ENCODE measurements around the gene DLGAP1. TPM values are rescaled to one million over a fixed set of nuclear protein-coding genes. Genes with fewer than 3 reads are reported as not detected.

DLGAP1 gene
- total and polyA plus RNA-seq, 2 of the 13 experiments (the other 11 are each of a cell fraction or from before 2014, with no cell fraction given) = 0.01 TPM; not detected in 1

DNA sequence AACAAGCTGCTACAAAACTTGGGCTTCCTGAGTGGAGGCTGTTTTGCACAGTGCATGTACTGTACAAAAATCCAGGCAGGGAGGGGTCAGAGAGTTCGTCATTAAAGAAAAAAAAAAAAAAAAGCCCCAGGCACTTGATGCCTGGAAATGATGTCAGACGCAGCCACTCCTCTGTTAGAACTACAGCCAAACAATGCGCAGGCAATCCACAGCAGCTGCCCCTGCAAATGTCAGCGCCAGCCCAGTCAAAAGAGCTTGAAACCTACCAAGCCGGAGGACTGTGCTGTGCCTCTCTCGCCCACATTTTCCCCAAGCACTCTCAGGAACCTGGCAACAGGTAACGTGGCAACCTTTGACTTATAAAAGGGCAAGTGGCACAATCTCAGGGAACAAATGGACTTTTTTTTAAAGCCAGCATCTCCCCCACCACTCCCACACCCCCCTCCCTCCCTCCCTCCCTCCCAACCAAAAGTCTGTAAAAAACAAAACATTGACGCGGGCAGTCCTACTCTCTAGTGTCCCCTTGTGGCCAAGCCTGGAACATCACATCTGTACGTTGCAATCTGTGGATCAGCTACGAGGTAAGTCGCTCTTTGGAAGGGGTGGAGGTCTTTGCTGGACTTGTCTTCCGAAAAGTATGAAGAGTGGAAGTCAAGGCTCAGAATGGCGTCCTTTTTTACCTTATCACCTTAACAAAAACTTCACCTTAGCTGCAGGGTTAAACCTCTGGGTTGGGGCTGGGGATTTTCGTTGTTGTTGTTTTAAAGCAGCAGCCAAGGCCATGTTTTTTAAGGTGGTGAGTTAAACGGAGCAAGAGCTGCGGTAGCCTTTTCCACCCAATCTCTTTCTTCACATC lies 861.0 kb downstream of the DLGAP1 start (continued):
- TF ChIP-seq ZSCAN25 (CRISPR knock-in tag; IDR thresholded peaks at IDR 0.05) (no peak), ZMAT3 (CRISPR knock-in tag; conservative IDR thresholded peaks at IDR 0.05) (no peak), KLF11 (CRISPR knock-in tag; IDR thresholded peaks at IDR 0.05) (no peak; the same call in 1 of the 2 replicates), HMG20B (CRISPR knock-in tag; conservative IDR thresholded peaks at IDR 0.05) (no peak), ZNF484 (CRISPR knock-in tag; IDR thresholded peaks at IDR 0.05; ENCODE audit: borderline replicate concordance, low read depth) (no peak)
- TF ChIP-seq, protein P1, sequence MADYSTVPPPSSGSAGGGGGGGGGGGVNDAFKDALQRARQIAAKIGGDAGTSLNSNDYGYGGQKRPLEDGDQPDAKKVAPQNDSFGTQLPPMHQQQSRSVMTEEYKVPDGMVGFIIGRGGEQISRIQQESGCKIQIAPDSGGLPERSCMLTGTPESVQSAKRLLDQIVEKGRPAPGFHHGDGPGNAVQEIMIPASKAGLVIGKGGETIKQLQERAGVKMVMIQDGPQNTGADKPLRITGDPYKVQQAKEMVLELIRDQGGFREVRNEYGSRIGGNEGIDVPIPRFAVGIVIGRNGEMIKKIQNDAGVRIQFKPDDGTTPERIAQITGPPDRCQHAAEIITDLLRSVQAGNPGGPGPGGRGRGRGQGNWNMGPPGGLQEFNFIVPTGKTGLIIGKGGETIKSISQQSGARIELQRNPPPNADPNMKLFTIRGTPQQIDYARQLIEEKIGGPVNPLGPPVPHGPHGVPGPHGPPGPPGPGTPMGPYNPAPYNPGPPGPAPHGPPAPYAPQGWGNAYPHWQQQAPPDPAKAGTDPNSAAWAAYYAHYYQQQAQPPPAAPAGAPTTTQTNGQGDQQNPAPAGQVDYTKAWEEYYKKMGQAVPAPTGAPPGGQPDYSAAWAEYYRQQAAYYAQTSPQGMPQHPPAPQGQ (CRISPR knock-in tag; IDR thresholded peaks at IDR 0.05; ENCODE audit: borderline replicate concordance) = no peak
- TF ChIP-seq, protein P2, sequence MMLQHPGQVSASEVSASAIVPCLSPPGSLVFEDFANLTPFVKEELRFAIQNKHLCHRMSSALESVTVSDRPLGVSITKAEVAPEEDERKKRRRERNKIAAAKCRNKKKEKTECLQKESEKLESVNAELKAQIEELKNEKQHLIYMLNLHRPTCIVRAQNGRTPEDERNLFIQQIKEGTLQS (CRISPR knock-in tag; IDR thresholded peaks at IDR 0.05) = peak; percentile 39; the same call in 1 of the 2 replicates
- TF ChIP-seq, protein P3, sequence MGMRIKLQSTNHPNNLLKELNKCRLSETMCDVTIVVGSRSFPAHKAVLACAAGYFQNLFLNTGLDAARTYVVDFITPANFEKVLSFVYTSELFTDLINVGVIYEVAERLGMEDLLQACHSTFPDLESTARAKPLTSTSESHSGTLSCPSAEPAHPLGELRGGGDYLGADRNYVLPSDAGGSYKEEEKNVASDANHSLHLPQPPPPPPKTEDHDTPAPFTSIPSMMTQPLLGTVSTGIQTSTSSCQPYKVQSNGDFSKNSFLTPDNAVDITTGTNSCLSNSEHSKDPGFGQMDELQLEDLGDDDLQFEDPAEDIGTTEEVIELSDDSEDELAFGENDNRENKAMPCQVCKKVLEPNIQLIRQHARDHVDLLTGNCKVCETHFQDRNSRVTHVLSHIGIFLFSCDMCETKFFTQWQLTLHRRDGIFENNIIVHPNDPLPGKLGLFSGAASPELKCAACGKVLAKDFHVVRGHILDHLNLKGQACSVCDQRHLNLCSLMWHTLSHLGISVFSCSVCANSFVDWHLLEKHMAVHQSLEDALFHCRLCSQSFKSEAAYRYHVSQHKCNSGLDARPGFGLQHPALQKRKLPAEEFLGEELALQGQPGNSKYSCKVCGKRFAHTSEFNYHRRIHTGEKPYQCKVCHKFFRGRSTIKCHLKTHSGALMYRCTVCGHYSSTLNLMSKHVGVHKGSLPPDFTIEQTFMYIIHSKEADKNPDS (CRISPR knock-in tag; IDR thresholded peaks at IDR 0.05) = no peak
- TF ChIP-seq, protein P4, sequence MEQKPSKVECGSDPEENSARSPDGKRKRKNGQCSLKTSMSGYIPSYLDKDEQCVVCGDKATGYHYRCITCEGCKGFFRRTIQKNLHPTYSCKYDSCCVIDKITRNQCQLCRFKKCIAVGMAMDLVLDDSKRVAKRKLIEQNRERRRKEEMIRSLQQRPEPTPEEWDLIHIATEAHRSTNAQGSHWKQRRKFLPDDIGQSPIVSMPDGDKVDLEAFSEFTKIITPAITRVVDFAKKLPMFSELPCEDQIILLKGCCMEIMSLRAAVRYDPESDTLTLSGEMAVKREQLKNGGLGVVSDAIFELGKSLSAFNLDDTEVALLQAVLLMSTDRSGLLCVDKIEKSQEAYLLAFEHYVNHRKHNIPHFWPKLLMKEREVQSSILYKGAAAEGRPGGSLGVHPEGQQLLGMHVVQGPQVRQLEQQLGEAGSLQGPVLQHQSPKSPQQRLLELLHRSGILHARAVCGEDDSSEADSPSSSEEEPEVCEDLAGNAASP (CRISPR knock-in tag; IDR thresholded peaks at IDR 0.05; ENCODE audit: borderline replicate concordance) = 0 out of 2 replicates have a peak, but pooled peaks have one; percentile 35
- TF ChIP-seq, protein P5, sequence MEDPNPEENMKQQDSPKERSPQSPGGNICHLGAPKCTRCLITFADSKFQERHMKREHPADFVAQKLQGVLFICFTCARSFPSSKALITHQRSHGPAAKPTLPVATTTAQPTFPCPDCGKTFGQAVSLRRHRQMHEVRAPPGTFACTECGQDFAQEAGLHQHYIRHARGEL (CRISPR knock-in tag; IDR thresholded peaks at IDR 0.05) = no peak
- TF ChIP-seq, protein P6, sequence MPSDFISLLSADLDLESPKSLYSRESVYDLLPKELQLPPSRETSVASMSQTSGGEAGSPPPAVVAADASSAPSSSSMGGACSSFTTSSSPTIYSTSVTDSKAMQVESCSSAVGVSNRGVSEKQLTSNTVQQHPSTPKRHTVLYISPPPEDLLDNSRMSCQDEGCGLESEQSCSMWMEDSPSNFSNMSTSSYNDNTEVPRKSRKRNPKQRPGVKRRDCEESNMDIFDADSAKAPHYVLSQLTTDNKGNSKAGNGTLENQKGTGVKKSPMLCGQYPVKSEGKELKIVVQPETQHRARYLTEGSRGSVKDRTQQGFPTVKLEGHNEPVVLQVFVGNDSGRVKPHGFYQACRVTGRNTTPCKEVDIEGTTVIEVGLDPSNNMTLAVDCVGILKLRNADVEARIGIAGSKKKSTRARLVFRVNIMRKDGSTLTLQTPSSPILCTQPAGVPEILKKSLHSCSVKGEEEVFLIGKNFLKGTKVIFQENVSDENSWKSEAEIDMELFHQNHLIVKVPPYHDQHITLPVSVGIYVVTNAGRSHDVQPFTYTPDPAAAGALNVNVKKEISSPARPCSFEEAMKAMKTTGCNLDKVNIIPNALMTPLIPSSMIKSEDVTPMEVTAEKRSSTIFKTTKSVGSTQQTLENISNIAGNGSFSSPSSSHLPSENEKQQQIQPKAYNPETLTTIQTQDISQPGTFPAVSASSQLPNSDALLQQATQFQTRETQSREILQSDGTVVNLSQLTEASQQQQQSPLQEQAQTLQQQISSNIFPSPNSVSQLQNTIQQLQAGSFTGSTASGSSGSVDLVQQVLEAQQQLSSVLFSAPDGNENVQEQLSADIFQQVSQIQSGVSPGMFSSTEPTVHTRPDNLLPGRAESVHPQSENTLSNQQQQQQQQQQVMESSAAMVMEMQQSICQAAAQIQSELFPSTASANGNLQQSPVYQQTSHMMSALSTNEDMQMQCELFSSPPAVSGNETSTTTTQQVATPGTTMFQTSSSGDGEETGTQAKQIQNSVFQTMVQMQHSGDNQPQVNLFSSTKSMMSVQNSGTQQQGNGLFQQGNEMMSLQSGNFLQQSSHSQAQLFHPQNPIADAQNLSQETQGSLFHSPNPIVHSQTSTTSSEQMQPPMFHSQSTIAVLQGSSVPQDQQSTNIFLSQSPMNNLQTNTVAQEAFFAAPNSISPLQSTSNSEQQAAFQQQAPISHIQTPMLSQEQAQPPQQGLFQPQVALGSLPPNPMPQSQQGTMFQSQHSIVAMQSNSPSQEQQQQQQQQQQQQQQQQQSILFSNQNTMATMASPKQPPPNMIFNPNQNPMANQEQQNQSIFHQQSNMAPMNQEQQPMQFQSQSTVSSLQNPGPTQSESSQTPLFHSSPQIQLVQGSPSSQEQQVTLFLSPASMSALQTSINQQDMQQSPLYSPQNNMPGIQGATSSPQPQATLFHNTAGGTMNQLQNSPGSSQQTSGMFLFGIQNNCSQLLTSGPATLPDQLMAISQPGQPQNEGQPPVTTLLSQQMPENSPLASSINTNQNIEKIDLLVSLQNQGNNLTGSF (CRISPR knock-in tag; IDR thresholded peaks at IDR 0.05) = no peak

All from HepG2 (cell line).